Measurements from ENCODE around the gene E4F1.

The E4F1 gene

GRCh38 chr16:2181952-2182351 is 41.4 kb upstream of the E4F1 start:
- DNase-seq, result no peak
- no peak for TF ChIP-seq POLR2A (IDR thresholded peaks at IDR 0.05; ENCODE audit: low read length)
- TF ChIP-seq GATA1 (IDR thresholded peaks at IDR 0.05; ENCODE audit: low read depth, low read length), result no peak

- no peak for TF ChIP-seq GATA1 (IDR thresholded peaks at IDR 0.05; ENCODE audit: low read depth, low read length)
- no peak for TF ChIP-seq POLR2A (IDR thresholded peaks at IDR 0.05; ENCODE audit: low read length)
- no peak for DNase-seq
Measured at GRCh38 chr16:2183671-2184070, 39.7 kb upstream of the E4F1 start.

- no peak for DNase-seq
Measured at GRCh38 chr16:2184346-2184745, 39.0 kb upstream of the E4F1 start.

GRCh38 chr16:2184962-2185361 is 38.4 kb upstream of the E4F1 start:
- no peak for TF ChIP-seq GATA1 (IDR thresholded peaks at IDR 0.05; ENCODE audit: low read depth, low read length)
- TF ChIP-seq POLR2A (IDR thresholded peaks at IDR 0.05; ENCODE audit: low read length), result no peak
- DNase-seq, result no peak

More at GRCh38 chr16:2184346-2184745, 39.0 kb upstream of the E4F1 start:
- TF ChIP-seq POLR2A (IDR thresholded peaks at IDR 0.05; ENCODE audit: low read length) (no peak), GATA1 (IDR thresholded peaks at IDR 0.05; ENCODE audit: low read depth, low read length) (no peak)

GRCh38 chr16:2186064-2186463 is 37.3 kb upstream of the E4F1 start:
- no peak for TF ChIP-seq POLR2A (IDR thresholded peaks at IDR 0.05; ENCODE audit: low read length)
- no peak for TF ChIP-seq GATA1 (IDR thresholded peaks at IDR 0.05; ENCODE audit: low read depth, low read length)
- no peak for DNase-seq

- TF ChIP-seq POLR2A (IDR thresholded peaks at IDR 0.05; ENCODE audit: low read length) (no peak), GATA1 (IDR thresholded peaks at IDR 0.05; ENCODE audit: low read depth, low read length) (no peak)
- DNase-seq, result no peak
Measured at GRCh38 chr16:2186505-2186904, 36.9 kb upstream of the E4F1 start.

- no peak for DNase-seq
- TF ChIP-seq POLR2A (IDR thresholded peaks at IDR 0.05; ENCODE audit: low read length), result no peak
- no peak for TF ChIP-seq GATA1 (IDR thresholded peaks at IDR 0.05; ENCODE audit: low read depth, low read length)
Measured at GRCh38 chr16:2187212-2187611, 36.2 kb upstream of the E4F1 start.

- TF ChIP-seq GATA1 (IDR thresholded peaks at IDR 0.05; ENCODE audit: low read depth, low read length) (no peak), POLR2A (IDR thresholded peaks at IDR 0.05; ENCODE audit: low read length) (no peak)
- DNase-seq, result no peak
Measured at GRCh38 chr16:2188395-2188794, 35.0 kb upstream of the E4F1 start.

- TF ChIP-seq GATA1 (IDR thresholded peaks at IDR 0.05; ENCODE audit: low read depth, low read length), result no peak
- TF ChIP-seq POLR2A (IDR thresholded peaks at IDR 0.05; ENCODE audit: low read length), result no peak
- DNase-seq, result no peak
Measured at GRCh38 chr16:2189252-2189893, 34.0 kb upstream of the E4F1 start.

GRCh38 chr16:2190002-2190658 is 33.3 kb upstream of the E4F1 start:
- no peak for DNase-seq
- TF ChIP-seq GATA1 (IDR thresholded peaks at IDR 0.05; ENCODE audit: low read depth, low read length) (no peak), POLR2A (IDR thresholded peaks at IDR 0.05; ENCODE audit: low read length) (no peak)

GRCh38 chr16:2190659-2191445 is 32.5 kb upstream of the E4F1 start:
- no peak for DNase-seq
- TF ChIP-seq POLR2A (IDR thresholded peaks at IDR 0.05; ENCODE audit: low read length), result no peak
- no peak for TF ChIP-seq GATA1 (IDR thresholded peaks at IDR 0.05; ENCODE audit: low read depth, low read length)

GRCh38 chr16:2191446-2191706 is 32.0 kb upstream of the E4F1 start:
- DNase-seq, result no peak
- no peak for TF ChIP-seq POLR2A (IDR thresholded peaks at IDR 0.05; ENCODE audit: low read length)
- no peak for TF ChIP-seq GATA1 (IDR thresholded peaks at IDR 0.05; ENCODE audit: low read depth, low read length)

GRCh38 chr16:2194166-2194834 is 29.1 kb upstream of the E4F1 start:
- TF ChIP-seq GATA1 (IDR thresholded peaks at IDR 0.05; ENCODE audit: low read depth, low read length), result no peak
- no peak for TF ChIP-seq POLR2A (IDR thresholded peaks at IDR 0.05; ENCODE audit: low read length)
- peak in 1 of 2 experiments; percentile 30 for DNase-seq

GRCh38 chr16:2194852-2195321 is 28.5 kb upstream of the E4F1 start:
- TF ChIP-seq GATA1 (IDR thresholded peaks at IDR 0.05; ENCODE audit: low read depth, low read length) (no peak), POLR2A (IDR thresholded peaks at IDR 0.05; ENCODE audit: low read length) (no peak)
- peak; percentile 59 to 74 for DNase-seq
